ENCODE data around the gene SMIM32. TPM values are rescaled to one million over a fixed set of nuclear protein-coding genes. Genes with fewer than 3 reads are reported as not detected.

Gene SMIM32
- total and polyA plus RNA-seq, 4 donors = 0.02 TPM; not detected in 3

DNA sequence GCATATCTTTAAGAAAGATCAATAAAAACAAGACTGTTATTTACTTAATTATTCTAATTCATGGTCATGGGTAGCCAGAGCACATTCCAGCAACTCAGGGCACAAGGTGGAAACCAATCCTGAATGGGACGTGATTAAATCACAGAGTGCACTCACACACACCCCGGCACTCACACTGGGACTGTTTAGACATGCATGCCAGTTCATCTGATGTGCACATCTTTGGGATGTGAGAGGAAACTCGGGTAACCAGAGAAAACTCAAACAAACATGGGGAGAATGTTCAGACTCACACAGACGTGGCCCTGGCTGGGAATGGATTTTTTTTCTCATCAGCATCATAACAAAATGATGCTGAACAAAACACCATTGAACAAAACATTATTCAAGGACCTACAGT is 31.0 kb downstream of the SMIM32 start:
- H3K9me3 ChIP-seq (ENCODE audit: control insufficient read depth in 4 of 4, low read length in 3 of 4) = no peaks in the 10 kb centered on the region
- no peaks in the 10 kb centered on the region for H3K27me3 ChIP-seq (ENCODE audit: control insufficient read depth in 4 of 4, insufficient read depth in 4 of 4, low read length in 3 of 4)
- no peak overlapping the region for H3K9ac ChIP-seq (ENCODE audit: low read depth in 1 of 2, low read length in 2 of 2)
- H3K27ac ChIP-seq (ENCODE audit: low read depth in 1 of 2, low read length in 2 of 2) = no peak overlapping the region
- peaks cover 0 to 8% (median 0%) of the 10 kb centered on the region in 4 donors for H3K4me1 ChIP-seq (ENCODE audit: control insufficient read depth in 4 of 4, insufficient read depth in 4 of 4, low read length in 3 of 4)
- H3K4me3 ChIP-seq (ENCODE audit: low read depth in 1 of 3, low read length in 3 of 3) = no peak overlapping the region
- TF ChIP-seq HNF4G (IDR thresholded peaks at IDR 0.05) = no peak
- no peak for TF ChIP-seq NR2F2 (IDR thresholded peaks at IDR 0.05)
- TF ChIP-seq RXRA (IDR thresholded peaks at IDR 0.05) = no peak
- no peak for TF ChIP-seq HNF4A (conservative IDR thresholded peaks at IDR 0.05)
- TF ChIP-seq JUND (IDR thresholded peaks at IDR 0.05) = no peak
- TF ChIP-seq, protein P1, sequence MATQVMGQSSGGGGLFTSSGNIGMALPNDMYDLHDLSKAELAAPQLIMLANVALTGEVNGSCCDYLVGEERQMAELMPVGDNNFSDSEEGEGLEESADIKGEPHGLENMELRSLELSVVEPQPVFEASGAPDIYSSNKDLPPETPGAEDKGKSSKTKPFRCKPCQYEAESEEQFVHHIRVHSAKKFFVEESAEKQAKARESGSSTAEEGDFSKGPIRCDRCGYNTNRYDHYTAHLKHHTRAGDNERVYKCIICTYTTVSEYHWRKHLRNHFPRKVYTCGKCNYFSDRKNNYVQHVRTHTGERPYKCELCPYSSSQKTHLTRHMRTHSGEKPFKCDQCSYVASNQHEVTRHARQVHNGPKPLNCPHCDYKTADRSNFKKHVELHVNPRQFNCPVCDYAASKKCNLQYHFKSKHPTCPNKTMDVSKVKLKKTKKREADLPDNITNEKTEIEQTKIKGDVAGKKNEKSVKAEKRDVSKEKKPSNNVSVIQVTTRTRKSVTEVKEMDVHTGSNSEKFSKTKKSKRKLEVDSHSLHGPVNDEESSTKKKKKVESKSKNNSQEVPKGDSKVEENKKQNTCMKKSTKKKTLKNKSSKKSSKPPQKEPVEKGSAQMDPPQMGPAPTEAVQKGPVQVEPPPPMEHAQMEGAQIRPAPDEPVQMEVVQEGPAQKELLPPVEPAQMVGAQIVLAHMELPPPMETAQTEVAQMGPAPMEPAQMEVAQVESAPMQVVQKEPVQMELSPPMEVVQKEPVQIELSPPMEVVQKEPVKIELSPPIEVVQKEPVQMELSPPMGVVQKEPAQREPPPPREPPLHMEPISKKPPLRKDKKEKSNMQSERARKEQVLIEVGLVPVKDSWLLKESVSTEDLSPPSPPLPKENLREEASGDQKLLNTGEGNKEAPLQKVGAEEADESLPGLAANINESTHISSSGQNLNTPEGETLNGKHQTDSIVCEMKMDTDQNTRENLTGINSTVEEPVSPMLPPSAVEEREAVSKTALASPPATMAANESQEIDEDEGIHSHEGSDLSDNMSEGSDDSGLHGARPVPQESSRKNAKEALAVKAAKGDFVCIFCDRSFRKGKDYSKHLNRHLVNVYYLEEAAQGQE (IDR thresholded peaks at IDR 0.05) = no peak
- no peak for DNase-seq (ENCODE audit: low spot score)
- H3K36me3 ChIP-seq (ENCODE audit: control insufficient read depth in 4 of 4, insufficient read depth in 3 of 4, low read depth in 1 of 4, low read length in 3 of 4) = peaks cover 0 to 15% (median 10%) of the 10 kb centered on the region in 4 donors
- 72% methylated on average over 4 of the region's 4 CpGs for WGBS

DNA sequence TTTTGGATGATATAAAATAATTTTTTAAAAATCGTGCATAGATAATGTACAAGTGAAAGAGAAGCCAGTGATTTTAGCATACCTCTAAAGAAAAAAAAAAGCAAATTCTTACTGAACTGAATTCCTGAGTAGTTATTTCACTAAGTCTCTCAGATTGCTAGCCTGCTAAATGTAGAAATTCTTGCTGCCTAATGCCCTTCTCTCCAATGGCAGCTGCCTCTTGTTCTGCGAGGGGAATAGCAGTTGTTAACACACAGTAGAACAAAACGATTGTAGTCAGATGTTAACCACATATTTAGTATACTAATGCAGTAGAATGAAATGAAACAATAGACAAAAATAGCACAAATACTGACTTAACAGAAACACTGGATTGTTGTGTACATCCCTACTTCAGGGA is 33.5 kb downstream of the SMIM32 start:
- no peak overlapping the region for H3K4me3 ChIP-seq (ENCODE audit: low read depth in 1 of 3, low read length in 3 of 3)
- no peak for DNase-seq (ENCODE audit: low spot score)
- no peaks in the 10 kb centered on the region for H3K27me3 ChIP-seq (ENCODE audit: control insufficient read depth in 4 of 4, insufficient read depth in 4 of 4, low read length in 3 of 4)
- WGBS = 89% methylated on average over 3 of the region's 3 CpGs
- no peak for TF ChIP-seq NR2F2 (IDR thresholded peaks at IDR 0.05)
- TF ChIP-seq TAF1 (conservative IDR thresholded peaks at IDR 0.05) = no peak
- TF ChIP-seq, protein P1 (IDR thresholded peaks at IDR 0.05) = no peak
- TF ChIP-seq, protein P2, sequence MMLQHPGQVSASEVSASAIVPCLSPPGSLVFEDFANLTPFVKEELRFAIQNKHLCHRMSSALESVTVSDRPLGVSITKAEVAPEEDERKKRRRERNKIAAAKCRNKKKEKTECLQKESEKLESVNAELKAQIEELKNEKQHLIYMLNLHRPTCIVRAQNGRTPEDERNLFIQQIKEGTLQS (IDR thresholded peaks at IDR 0.05) = no peak
- no peak for TF ChIP-seq SP1 (IDR thresholded peaks at IDR 0.05)
- TF ChIP-seq EGR1 (IDR thresholded peaks at IDR 0.05; ENCODE audit: low read depth in 2 of 2) = no peak
- no peak for TF ChIP-seq FOXA1 (IDR thresholded peaks at IDR 0.05)
- TF ChIP-seq RXRA (IDR thresholded peaks at IDR 0.05) = no peak
- TF ChIP-seq, protein P3, sequence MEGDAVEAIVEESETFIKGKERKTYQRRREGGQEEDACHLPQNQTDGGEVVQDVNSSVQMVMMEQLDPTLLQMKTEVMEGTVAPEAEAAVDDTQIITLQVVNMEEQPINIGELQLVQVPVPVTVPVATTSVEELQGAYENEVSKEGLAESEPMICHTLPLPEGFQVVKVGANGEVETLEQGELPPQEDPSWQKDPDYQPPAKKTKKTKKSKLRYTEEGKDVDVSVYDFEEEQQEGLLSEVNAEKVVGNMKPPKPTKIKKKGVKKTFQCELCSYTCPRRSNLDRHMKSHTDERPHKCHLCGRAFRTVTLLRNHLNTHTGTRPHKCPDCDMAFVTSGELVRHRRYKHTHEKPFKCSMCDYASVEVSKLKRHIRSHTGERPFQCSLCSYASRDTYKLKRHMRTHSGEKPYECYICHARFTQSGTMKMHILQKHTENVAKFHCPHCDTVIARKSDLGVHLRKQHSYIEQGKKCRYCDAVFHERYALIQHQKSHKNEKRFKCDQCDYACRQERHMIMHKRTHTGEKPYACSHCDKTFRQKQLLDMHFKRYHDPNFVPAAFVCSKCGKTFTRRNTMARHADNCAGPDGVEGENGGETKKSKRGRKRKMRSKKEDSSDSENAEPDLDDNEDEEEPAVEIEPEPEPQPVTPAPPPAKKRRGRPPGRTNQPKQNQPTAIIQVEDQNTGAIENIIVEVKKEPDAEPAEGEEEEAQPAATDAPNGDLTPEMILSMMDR (IDR thresholded peaks at IDR 0.05; ENCODE audit: low read depth, low read length, missing input control) = no peak
- TF ChIP-seq GABPA (IDR thresholded peaks at IDR 0.05 in 1 of 2, conservative IDR thresholded peaks at IDR 0.05 in 1 of 2) = no peak
- no peak for TF ChIP-seq JUND (IDR thresholded peaks at IDR 0.05)
- no peak for TF ChIP-seq HNF4G (IDR thresholded peaks at IDR 0.05)
- TF ChIP-seq YY1 (IDR thresholded peaks at IDR 0.05) = no peak
- TF ChIP-seq, protein P4, sequence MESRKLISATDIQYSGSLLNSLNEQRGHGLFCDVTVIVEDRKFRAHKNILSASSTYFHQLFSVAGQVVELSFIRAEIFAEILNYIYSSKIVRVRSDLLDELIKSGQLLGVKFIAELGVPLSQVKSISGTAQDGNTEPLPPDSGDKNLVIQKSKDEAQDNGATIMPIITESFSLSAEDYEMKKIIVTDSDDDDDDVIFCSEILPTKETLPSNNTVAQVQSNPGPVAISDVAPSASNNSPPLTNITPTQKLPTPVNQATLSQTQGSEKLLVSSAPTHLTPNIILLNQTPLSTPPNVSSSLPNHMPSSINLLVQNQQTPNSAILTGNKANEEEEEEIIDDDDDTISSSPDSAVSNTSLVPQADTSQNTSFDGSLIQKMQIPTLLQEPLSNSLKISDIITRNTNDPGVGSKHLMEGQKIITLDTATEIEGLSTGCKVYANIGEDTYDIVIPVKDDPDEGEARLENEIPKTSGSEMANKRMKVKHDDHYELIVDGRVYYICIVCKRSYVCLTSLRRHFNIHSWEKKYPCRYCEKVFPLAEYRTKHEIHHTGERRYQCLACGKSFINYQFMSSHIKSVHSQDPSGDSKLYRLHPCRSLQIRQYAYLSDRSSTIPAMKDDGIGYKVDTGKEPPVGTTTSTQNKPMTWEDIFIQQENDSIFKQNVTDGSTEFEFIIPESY (IDR thresholded peaks at IDR 0.05) = no peak
- no peak for TF ChIP-seq RAD21 (IDR thresholded peaks at IDR 0.05)
- no peak for TF ChIP-seq HNF4A (conservative IDR thresholded peaks at IDR 0.05)
- TF ChIP-seq FOXA2 (IDR thresholded peaks at IDR 0.05) = no peak
- TF ChIP-seq, protein P5, sequence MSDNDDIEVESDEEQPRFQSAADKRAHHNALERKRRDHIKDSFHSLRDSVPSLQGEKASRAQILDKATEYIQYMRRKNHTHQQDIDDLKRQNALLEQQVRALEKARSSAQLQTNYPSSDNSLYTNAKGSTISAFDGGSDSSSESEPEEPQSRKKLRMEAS (IDR thresholded peaks at IDR 0.05) = no peak
- H3K4me1 ChIP-seq (ENCODE audit: control insufficient read depth in 4 of 4, insufficient read depth in 4 of 4, low read length in 3 of 4) = peaks cover 0 to 8% (median under 1%) of the 10 kb centered on the region in 4 donors
- no peak overlapping the region for H3K9ac ChIP-seq (ENCODE audit: low read depth in 1 of 2, low read length in 2 of 2)
- H3K9me3 ChIP-seq (ENCODE audit: control insufficient read depth in 4 of 4, low read length in 3 of 4) = no peaks in the 10 kb centered on the region
- H3K36me3 ChIP-seq (ENCODE audit: control insufficient read depth in 4 of 4, insufficient read depth in 3 of 4, low read depth in 1 of 4, low read length in 3 of 4) = peaks cover 2 to 31% (median 15%) of the 10 kb centered on the region in 4 donors
- no peak overlapping the region for H3K27ac ChIP-seq (ENCODE audit: low read depth in 1 of 2, low read length in 2 of 2)
